HCT116 (cell line): ENCODE results near the gene GTF2H4.

ENCODE experiments used
- ATF3 ChIP-seq: IDR thresholded peaks from 2 replicates; pipeline ENCODE4 v1.6.1; 2012
- CEBPB ChIP-seq: IDR thresholded peaks from 2 replicates; pipeline ENCODE4 v1.6.1; 2012; ENCODE audit warnings: low read depth
- CTCF ChIP-seq, 3 experiments: fragments of 200-600 bp in 1 of 3; sonication (generic) in 1 of 3; IDR thresholded peaks in 2 of 3; conservative IDR thresholded peaks in 1 of 3; 2 replicates each; pipeline ENCODE4 v1.5.1; 2012 to 2017; ENCODE audit warnings: low read depth in 2 of 3, low read length in 2 of 3, antibody characterized with exemption in 1 of 3, borderline replicate concordance in 1 of 3, control low read depth in 1 of 3, mild to moderate bottlenecking in 1 of 3, mixed read lengths in 1 of 3, mixed run types in 1 of 3, moderate library complexity in 1 of 3; ENCODE audit not compliant: insufficient read depth in 1 of 3
- JUND ChIP-seq: IDR thresholded peaks from 2 replicates; pipeline ENCODE4 v1.6.1; 2012
- MAX ChIP-seq: IDR thresholded peaks from 2 replicates; pipeline ENCODE4 v1.6.1; 2012
- POLR2A ChIP-seq: IDR thresholded peaks from 2 replicates; pipeline ENCODE4 v1.7.0; 2011; ENCODE audit warnings: borderline replicate concordance; ENCODE audit not compliant: insufficient read depth, insufficient read length; ENCODE audit errors: extremely low read depth
- POLR2AphosphoS5 ChIP-seq: IDR thresholded peaks from 2 replicates; pipeline ENCODE4 v1.6.1; 2011; ENCODE audit warnings: mild to moderate bottlenecking, low read depth, low read length, moderate library complexity
- REST ChIP-seq: IDR thresholded peaks from 2 replicates; pipeline ENCODE4 v1.6.1; 2012; ENCODE audit warnings: low read depth
- SIN3A ChIP-seq: IDR thresholded peaks from 2 replicates; pipeline ENCODE4 v1.6.1; 2012; ENCODE audit warnings: low read depth
- SP1 ChIP-seq: IDR thresholded peaks from 2 replicates; pipeline ENCODE4 v1.6.1; 2012; ENCODE audit warnings: low read depth
- YY1 ChIP-seq: IDR thresholded peaks from 2 replicates; pipeline ENCODE4 v1.6.1; 2011; ENCODE audit warnings: low read length, low read depth, moderate library complexity, mild to moderate bottlenecking; ENCODE audit not compliant: insufficient replicate concordance; ENCODE audit errors: extremely low read depth
- ZFX ChIP-seq: fragments of 450-650 bp; IDR thresholded peaks from 2 replicates; pipeline ENCODE4 v1.6.1; 2017

GRCh38 chr6:30955367-30956042 is 47.5 kb downstream of the GTF2H4 start:
- TF ChIP-seq CTCF (IDR thresholded peaks at IDR 0.05 in 2 of 3, conservative IDR thresholded peaks at IDR 0.05 in 1 of 3; ENCODE audit: borderline replicate concordance in 1 of 3, insufficient read depth in 1 of 3, low read depth in 2 of 3, low read length in 2 of 3) = no peak
- TF ChIP-seq POLR2A = no peak
- no peak for TF ChIP-seq POLR2AphosphoS5
- no peak for TF ChIP-seq REST
- no peak for TF ChIP-seq CEBPB
- TF ChIP-seq JUND = no peak
- no peak for TF ChIP-seq ATF3
- TF ChIP-seq MAX = no peak
- no peak for TF ChIP-seq SIN3A
- TF ChIP-seq YY1 = no peak
- no peak for TF ChIP-seq SP1
- TF ChIP-seq ZFX = no peak
